ENCODE measurements around the gene GLIPR2. TPM values are rescaled to one million over a fixed set of nuclear protein-coding genes. Genes with fewer than 3 reads are reported as not detected.
A peak's percentile ranks its signal among the peaks of the same experiment; 100 is the strongest.

The GLIPR2 gene
- polyA plus RNA-seq, 1 experiment = 115 TPM

DNA sequence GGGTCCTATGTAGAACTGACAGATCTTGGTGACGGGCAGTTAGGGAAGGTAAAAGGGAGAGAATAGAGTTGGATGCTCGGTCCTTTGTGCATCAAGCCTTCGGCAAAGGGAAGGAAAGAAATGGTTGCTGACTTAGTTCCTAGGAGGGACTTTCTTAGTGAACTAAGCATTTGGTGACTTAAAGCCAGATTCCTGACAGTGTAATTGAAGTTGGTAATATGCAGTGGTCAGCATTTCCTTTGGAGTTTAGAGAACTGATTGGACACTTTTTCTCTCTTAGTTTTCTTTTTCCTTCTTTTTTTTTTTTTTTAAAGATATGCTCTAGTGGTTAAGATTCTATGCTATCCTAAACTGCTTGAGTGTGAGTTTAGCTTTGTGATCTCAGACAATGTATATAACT is 56.5 kb downstream of the GLIPR2 start:
- Histone ChIP-seq H3K9me3 (ENCODE audit: control insufficient read depth, insufficient read depth, low read length) (no peaks in the 10 kb centered on the region), H3K27me3 (ENCODE audit: control insufficient read depth, insufficient read depth, low read length) (no peaks in the 10 kb centered on the region), H3K27ac (ENCODE audit: low read depth, low read length) (no peak overlapping the region), H3K4me3 (ENCODE audit: low read depth, low read length) (peak overlapping the region; percentile 96)
- POLR2A ChIA-PET = no interaction called here
- TF ChIP-seq, protein P1, sequence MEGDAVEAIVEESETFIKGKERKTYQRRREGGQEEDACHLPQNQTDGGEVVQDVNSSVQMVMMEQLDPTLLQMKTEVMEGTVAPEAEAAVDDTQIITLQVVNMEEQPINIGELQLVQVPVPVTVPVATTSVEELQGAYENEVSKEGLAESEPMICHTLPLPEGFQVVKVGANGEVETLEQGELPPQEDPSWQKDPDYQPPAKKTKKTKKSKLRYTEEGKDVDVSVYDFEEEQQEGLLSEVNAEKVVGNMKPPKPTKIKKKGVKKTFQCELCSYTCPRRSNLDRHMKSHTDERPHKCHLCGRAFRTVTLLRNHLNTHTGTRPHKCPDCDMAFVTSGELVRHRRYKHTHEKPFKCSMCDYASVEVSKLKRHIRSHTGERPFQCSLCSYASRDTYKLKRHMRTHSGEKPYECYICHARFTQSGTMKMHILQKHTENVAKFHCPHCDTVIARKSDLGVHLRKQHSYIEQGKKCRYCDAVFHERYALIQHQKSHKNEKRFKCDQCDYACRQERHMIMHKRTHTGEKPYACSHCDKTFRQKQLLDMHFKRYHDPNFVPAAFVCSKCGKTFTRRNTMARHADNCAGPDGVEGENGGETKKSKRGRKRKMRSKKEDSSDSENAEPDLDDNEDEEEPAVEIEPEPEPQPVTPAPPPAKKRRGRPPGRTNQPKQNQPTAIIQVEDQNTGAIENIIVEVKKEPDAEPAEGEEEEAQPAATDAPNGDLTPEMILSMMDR (IDR thresholded peaks at IDR 0.05; ENCODE audit: low read depth, low read length) = no peak
- CTCF ChIA-PET = interaction anchor here (0.8 to 1.5 kb wide), 3 partner anchors 27 to 185 kb away, joined by 3 to 4 read pairs (median 3); no protein-coding TSS in a partner anchor
- no peak for DNase-seq (ENCODE audit: low read depth, low spot score)

DNA sequence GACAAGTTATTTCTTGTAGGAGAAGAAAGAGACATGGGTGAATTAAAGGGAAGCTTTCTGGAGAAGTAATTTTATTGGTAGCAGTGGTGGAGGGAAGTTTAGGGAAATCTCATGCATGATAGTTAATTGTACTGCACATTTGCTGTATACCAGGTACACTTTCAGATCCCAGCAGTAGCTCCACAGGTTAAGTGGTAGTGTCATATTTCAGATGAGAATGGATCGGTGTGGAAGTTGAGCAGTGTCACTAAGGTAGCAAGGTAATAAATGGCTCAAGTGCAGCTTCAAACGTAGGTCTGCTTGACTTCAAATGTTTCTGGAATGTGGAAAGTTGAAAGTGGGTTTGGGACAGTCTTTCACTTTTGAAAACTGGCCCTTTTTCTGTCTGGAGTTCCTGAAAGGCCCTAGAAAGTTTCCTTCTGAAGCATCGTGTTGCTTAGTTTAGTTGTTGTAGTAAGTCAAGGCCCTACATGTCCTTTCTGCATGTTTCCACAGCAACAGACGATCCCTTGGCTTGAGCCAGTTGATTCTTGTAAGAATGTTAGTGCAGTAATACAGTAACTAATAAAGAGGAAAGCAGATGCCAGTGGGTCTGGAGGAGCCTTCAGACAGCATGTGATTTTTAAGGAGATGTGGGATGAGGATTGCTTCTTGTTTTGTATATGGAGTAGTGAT is 57.9 kb downstream of the GLIPR2 start:
- Histone ChIP-seq H3K27ac (ENCODE audit: low read depth, low read length) (no peak overlapping the region), H3K4me3 (ENCODE audit: low read depth, low read length) (no peak overlapping the region), H3K9me3 (ENCODE audit: control insufficient read depth, insufficient read depth, low read length) (no peaks in the 10 kb centered on the region), H3K27me3 (ENCODE audit: control insufficient read depth, insufficient read depth, low read length) (no peaks in the 10 kb centered on the region)
- TF ChIP-seq, protein P1 (IDR thresholded peaks at IDR 0.05; ENCODE audit: low read depth, low read length) = no peak
- CTCF ChIA-PET = interaction anchor here (0.9 to 1.2 kb wide), 2 partner anchors 29 to 186 kb away, joined by 3 to 8 read pairs; no protein-coding TSS in a partner anchor
- POLR2A ChIA-PET = interaction anchor here (0.7 to 0.9 kb wide), 2 partner anchors 13 to 289 kb away, joined by 3 read pairs; partner anchors contain the start of gene HRCT1
- no peak for DNase-seq (ENCODE audit: low read depth, low spot score)

DNA sequence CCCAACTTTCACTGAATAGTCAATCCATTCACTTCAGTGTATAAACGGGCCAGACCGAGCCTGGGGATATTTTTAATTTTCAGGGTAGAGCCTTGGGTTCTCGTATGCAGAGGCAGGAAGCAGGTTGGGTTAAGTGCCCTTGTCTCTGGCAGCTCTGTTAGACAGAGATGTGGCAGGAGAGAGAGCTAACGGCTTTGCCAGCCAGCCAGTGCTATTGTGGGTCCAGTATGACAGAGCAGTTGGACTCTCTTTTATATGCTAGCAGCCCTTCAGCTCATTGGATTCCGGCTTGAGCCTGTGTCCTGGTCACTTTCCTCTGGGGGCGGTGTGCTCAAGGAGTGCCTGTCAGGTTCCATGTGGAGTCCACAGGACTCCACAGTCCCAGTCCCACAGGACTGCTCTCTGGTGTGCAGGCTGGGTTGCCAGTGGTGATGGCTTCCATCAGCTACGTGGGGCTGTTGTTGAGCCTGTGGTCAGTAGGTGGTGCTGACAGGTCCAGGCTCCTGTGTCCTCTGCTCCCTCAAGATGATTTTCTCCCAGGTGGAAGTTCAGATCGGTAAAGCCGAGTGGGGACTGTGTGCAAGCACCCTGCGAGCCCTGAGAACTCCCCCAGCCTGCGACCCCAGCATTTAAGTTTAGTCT is 68.5 kb downstream of the GLIPR2 start:
- CTCF ChIA-PET = interaction anchor here (1.0 kb wide), 1 partner anchor 15 kb away, joined by 6 read pairs; the partner anchor contains the start of gene CLTA
- POLR2A ChIA-PET = no interaction called here
- Histone ChIP-seq H3K27me3 (ENCODE audit: control insufficient read depth, insufficient read depth, low read length) (no peaks in the 10 kb centered on the region), H3K4me3 (ENCODE audit: low read depth, low read length) (no peak overlapping the region), H3K9me3 (ENCODE audit: control insufficient read depth, insufficient read depth, low read length) (no peaks in the 10 kb centered on the region), H3K27ac (ENCODE audit: low read depth, low read length) (no peak overlapping the region)
- TF ChIP-seq, protein P1 (IDR thresholded peaks at IDR 0.05; ENCODE audit: low read depth, low read length) = peak; percentile 31
- no peak for DNase-seq (ENCODE audit: low read depth, low spot score)

DNA sequence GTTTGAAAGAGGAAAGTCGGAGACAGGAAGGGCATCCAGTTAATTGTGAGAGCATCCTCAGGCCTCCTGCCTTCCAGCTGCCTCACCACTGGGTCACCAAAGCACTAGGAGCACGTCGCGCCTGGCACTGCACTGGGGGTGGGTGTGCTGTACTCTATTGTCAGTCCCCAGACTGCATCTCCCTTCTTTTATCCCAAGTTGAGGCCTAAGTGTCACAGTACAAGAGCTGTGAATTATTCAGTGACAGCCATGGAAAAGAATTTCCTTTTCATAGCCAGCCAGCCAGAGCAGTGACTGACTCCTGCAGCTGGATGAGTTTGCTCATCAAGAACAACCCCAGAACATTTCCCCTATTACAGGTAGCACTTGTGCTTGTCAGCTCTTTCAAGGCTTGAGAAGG is 70.5 kb downstream of the GLIPR2 start:
- POLR2A ChIA-PET = interaction anchor here (0.7 to 1.3 kb wide), 3 partner anchors 13 to 16 kb away, joined by 3 to 10 read pairs (median 5); partner anchors contain the start of gene CLTA
- peak overlapping the region; percentile 90 for H3K27ac ChIP-seq (ENCODE audit: low read depth, low read length)
- H3K4me3 ChIP-seq (ENCODE audit: low read depth, low read length) = no peak overlapping the region

More for the DNA sequence above, 70.5 kb downstream of the GLIPR2 start:
- CTCF ChIA-PET = interaction anchor here (1.2 kb wide), 1 partner anchor 16 kb away, joined by 4 read pairs; the partner anchor contains the start of gene CLTA
- no peaks in the 10 kb centered on the region for H3K9me3 ChIP-seq (ENCODE audit: control insufficient read depth, insufficient read depth, low read length)
- H3K27me3 ChIP-seq (ENCODE audit: control insufficient read depth, insufficient read depth, low read length) = no peaks in the 10 kb centered on the region
- TF ChIP-seq, protein P1 (IDR thresholded peaks at IDR 0.05; ENCODE audit: low read depth, low read length) = no peak
- no peak for DNase-seq (ENCODE audit: low read depth, low spot score)

Data from AG04450 (cell line).